Naive thymus-derived CD8-positive, alpha-beta T cell (primary cell): ENCODE results near the gene DGUOK. TPM values are rescaled to one million over a fixed set of nuclear protein-coding genes. Genes with fewer than 3 reads are reported as not detected.
A peak's percentile ranks its signal among the peaks of the same experiment; 100 is the strongest.

Source experiments
- ATAC-seq, 2 donors: fragments of 150-1000 bp; cut with Tn5 transposase in 1 of 2; sonication (Bioruptor Pico), chemical (Tn5 transposase) in 1 of 2; 1 replicate in 1 of 2; 2 replicates in 1 of 2; pipeline ENCODE4 v1.10.0; 2021; ENCODE audit warnings: mild to moderate bottlenecking in 2 of 2, moderate library complexity in 2 of 2
- POLR2A ChIA-PET: fragments of 350-600 bp; sonication (Branson Sonifier 250); formaldehyde crosslinking; loops from one replicate; lab custom pipeline; 2021; ENCODE audit warnings: antibody characterized with exemption; lab: Charles Lee
- DNase-seq, 10 donors: peaks; one replicate each; pipeline versions ENCODE4 v3.0.0 to v3.0.0-alpha.2; 2020 to 2022
- H3K27ac Mint-ChIP-seq, 10 donors: one replicate each; pipeline ENCODE4 v1.8.0; 2020 to 2022; ENCODE audit warnings: mild to moderate bottlenecking in 10 of 10, mixed read lengths in 10 of 10, moderate library complexity in 4 of 10, inconsistent platforms in 1 of 10
- H3K27me3 Mint-ChIP-seq, 5 donors: one replicate each; pipeline ENCODE4 v1.8.0; 2021 to 2022; ENCODE audit warnings: mixed read lengths in 5 of 5
- H3K36me3 Mint-ChIP-seq, 3 donors: one replicate each; pipeline ENCODE4 v1.8.0; 2020 to 2022; ENCODE audit warnings: mixed read lengths in 3 of 3, mild to moderate bottlenecking in 2 of 3, inconsistent platforms in 1 of 3
- H3K4me1 Mint-ChIP-seq, 4 donors: one replicate each; pipeline ENCODE4 v1.8.0; 2021 to 2022; ENCODE audit warnings: mixed read lengths in 4 of 4
- H3K4me3 Mint-ChIP-seq, 10 donors: one replicate each; pipeline ENCODE4 v1.8.0; 2020 to 2022; ENCODE audit warnings: mild to moderate bottlenecking in 10 of 10, mixed read lengths in 10 of 10, moderate library complexity in 6 of 10, inconsistent platforms in 1 of 10
- H3K9me3 Mint-ChIP-seq, 9 donors: one replicate each; pipeline ENCODE4 v1.8.0; 2020 to 2022; ENCODE audit warnings: mixed read lengths in 9 of 9, mild to moderate bottlenecking in 3 of 9, inconsistent platforms in 1 of 9, moderate library complexity in 1 of 9
- polyA plus RNA-seq, 3 donors: library from polyadenylated mRNA; unstranded; fragments of 300-500 nt; fragmentation: Illumina TruSeq; gene quantifications; one replicate each; pipeline ENCODE4 v1.2.3, GENCODE V29; 2021
- total RNA-seq, 8 experiments: library from RNA in 2 of 8; stranded (reverse) in 2 of 8; gene quantifications; one replicate each; pipeline ENCODE4 v1.2.3 and lab custom pipeline; 2021 to 2026

DGUOK gene
- total and polyA plus RNA-seq, 5 experiments from 2014 or later: 70.3 to 219 (median 207) TPM

- Mint-ChIP-seq H3K36me3 (peaks cover 0 to 5% (median 0%) of the 10 kb centered on the region in 3 donors), H3K4me1 (peaks cover 54 to 89% (median 85%) of the 10 kb centered on the region in 4 donors), H3K4me3 (peak overlapping the region in 4 of 10 donors; percentile 20 to 39 (median 33)), H3K27ac (peak overlapping the region in 9 of 10 donors; percentile 47 to 93 (median 91)), H3K27me3 (no peaks in the 10 kb centered on the region), H3K9me3 (no peaks in the 10 kb centered on the region)
- DNase-seq: no peak
- POLR2A ChIA-PET: interaction anchor here (1.5 kb wide), 1 partner anchor 11 kb away, joined by 4 read pairs; no protein-coding TSS in a partner anchor
- no peak for ATAC-seq
Measured at GRCh38 chr2:73998933-73999332, 72.3 kb downstream of the DGUOK start.

- Mint-ChIP-seq H3K27ac (peak overlapping the region in 9 of 10 donors; percentile 12 to 92 (median 83)), H3K4me3 (peak overlapping the region in 5 of 10 donors; percentile 2 to 89 (median 52)), H3K36me3 (peaks cover 0 to under 1% (median 0%) of the 10 kb centered on the region in 3 donors), H3K9me3 (no peaks in the 10 kb centered on the region), H3K4me1 (peaks cover 56 to 89% (median 88%) of the 10 kb centered on the region in 4 donors), H3K27me3 (no peaks in the 10 kb centered on the region)
- POLR2A ChIA-PET: interaction anchor here (1.1 to 4.5 kb wide), 2 partner anchors 12 to 15 kb away, joined by 4 to 23 read pairs; partner anchors contain the start of gene TET3
- no peak for ATAC-seq
- DNase-seq: no peak
Measured at GRCh38 chr2:73999881-74000597, 73.4 kb downstream of the DGUOK start.

GRCh38 chr2:74000666-74001065 is 74.0 kb downstream of the DGUOK start:
- peaks cover 57 to 91% (median 89%) of the 10 kb centered on the region in 4 donors for H3K4me1 Mint-ChIP-seq
- POLR2A ChIA-PET: interaction anchor here (1.1 to 4.5 kb wide), 2 partner anchors 13 to 16 kb away, joined by 4 to 23 read pairs; partner anchors contain the start of gene TET3
- peak overlapping the region in 7 of 10 donors; percentile 0 to 89 (median 83) for H3K4me3 Mint-ChIP-seq
- no peak for ATAC-seq
- H3K27ac Mint-ChIP-seq: peak overlapping the region; percentile 12 to 92 (median 83)
- H3K27me3 Mint-ChIP-seq: no peaks in the 10 kb centered on the region
- peak in 1 of 10 donors; percentile 14 for DNase-seq
- H3K9me3 Mint-ChIP-seq: no peaks in the 10 kb centered on the region
- peaks cover 0 to 5% (median 0%) of the 10 kb centered on the region in 3 donors for H3K36me3 Mint-ChIP-seq

- DNase-seq (peak in 1 of 10 donors; percentile 1), ATAC-seq (no peak)
- Mint-ChIP-seq H3K9me3 (no peaks in the 10 kb centered on the region), H3K4me3 (peak overlapping the region; percentile 72 to 93 (median 88)), H3K4me1 (peaks cover 58 to 94% (median 89%) of the 10 kb centered on the region in 4 donors), H3K36me3 (peaks cover 0 to 8% (median 0%) of the 10 kb centered on the region in 3 donors), H3K27me3 (no peaks in the 10 kb centered on the region), H3K27ac (peak overlapping the region; percentile 50 to 94 (median 86))
- POLR2A ChIA-PET: interaction anchor here (4.5 kb wide), 1 partner anchor 16 kb away, joined by 23 read pairs; the partner anchor contains the start of gene TET3
Measured at GRCh38 chr2:74001121-74001520, 74.4 kb downstream of the DGUOK start.

- H3K4me3 Mint-ChIP-seq: peak overlapping the region; percentile 72 to 93 (median 88)
- H3K27ac Mint-ChIP-seq: peak overlapping the region; percentile 50 to 94 (median 86)
- H3K4me1 Mint-ChIP-seq: peaks cover 57 to 92% (median 89%) of the 10 kb centered on the region in 4 donors
- H3K9me3 Mint-ChIP-seq: no peaks in the 10 kb centered on the region
- peaks cover 0 to 11% (median 0%) of the 10 kb centered on the region in 3 donors for H3K36me3 Mint-ChIP-seq
- H3K27me3 Mint-ChIP-seq: no peaks in the 10 kb centered on the region
- DNase-seq: peak in 3 of 10 donors; percentile 17 to 73 (median 62)
- peak; percentile 43 to 54 for ATAC-seq
- POLR2A ChIA-PET: interaction anchor here (0.6 to 4.5 kb wide), 6 partner anchors 14 to 405 kb away, joined by 3 to 23 read pairs (median 4); partner anchors contain the start of gene TET3
Measured at GRCh38 chr2:74001781-74002504, 75.3 kb downstream of the DGUOK start.

GRCh38 chr2:74002505-74003421 is 76.1 kb downstream of the DGUOK start:
- DNase-seq (peak in 9 of 10 donors; percentile 71 to 86 (median 81)), ATAC-seq (peak; percentile 85 to 93)
- peaks cover 0 to 14% (median 0%) of the 10 kb centered on the region in 3 donors for H3K36me3 Mint-ChIP-seq
- peaks cover 53 to 92% (median 88%) of the 10 kb centered on the region in 4 donors for H3K4me1 Mint-ChIP-seq
- no peaks in the 10 kb centered on the region for H3K9me3 Mint-ChIP-seq
- POLR2A ChIA-PET: interaction anchor here (0.6 to 4.5 kb wide), 7 partner anchors 15 to 404 kb away, joined by 3 to 23 read pairs (median 4); partner anchors contain the start of gene TET3
- no peaks in the 10 kb centered on the region for H3K27me3 Mint-ChIP-seq
- H3K4me3 Mint-ChIP-seq: peak overlapping the region; percentile 70 to 89 (median 83)
- H3K27ac Mint-ChIP-seq: peak overlapping the region in 7 of 10 donors; percentile 19 to 90 (median 66)

GRCh38 chr2:74003494-74004211 is 77.0 kb downstream of the DGUOK start:
- POLR2A ChIA-PET: interaction anchor here (0.6 to 4.5 kb wide), 4 partner anchors 15 to 366 kb away, joined by 3 to 23 read pairs (median 4); partner anchors contain the start of gene TET3
- peak overlapping the region in 2 of 10 donors; percentile 5 to 70 for H3K27ac Mint-ChIP-seq
- H3K36me3 Mint-ChIP-seq: peaks cover 0 to 16% (median 0%) of the 10 kb centered on the region in 3 donors
- DNase-seq (no peak), ATAC-seq (no peak)
- peaks cover 50 to 89% (median 86%) of the 10 kb centered on the region in 4 donors for H3K4me1 Mint-ChIP-seq
- H3K27me3 Mint-ChIP-seq: no peaks in the 10 kb centered on the region
- H3K9me3 Mint-ChIP-seq: no peaks in the 10 kb centered on the region
- H3K4me3 Mint-ChIP-seq: peak overlapping the region in 8 of 10 donors; percentile 9 to 76 (median 48)

GRCh38 chr2:74004212-74005182 is 77.8 kb downstream of the DGUOK start:
- Mint-ChIP-seq H3K9me3 (no peaks in the 10 kb centered on the region), H3K36me3 (peaks cover 0 to 23% (median 0%) of the 10 kb centered on the region in 3 donors), H3K4me3 (peak overlapping the region in 8 of 10 donors; percentile 16 to 60 (median 44)), H3K27me3 (no peaks in the 10 kb centered on the region), H3K27ac (peak overlapping the region in 6 of 10 donors; percentile 31 to 74 (median 44)), H3K4me1 (peaks cover 42 to 85% (median 81%) of the 10 kb centered on the region in 4 donors)
- DNase-seq: no peak
- POLR2A ChIA-PET: interaction anchor here (0.5 to 4.5 kb wide), 6 partner anchors 15 to 402 kb away, joined by 3 to 23 read pairs (median 4); partner anchors contain the start of gene TET3
- no peak for ATAC-seq

- ATAC-seq (no peak), DNase-seq (no peak)
- Mint-ChIP-seq H3K9me3 (no peaks in the 10 kb centered on the region), H3K27me3 (no peaks in the 10 kb centered on the region), H3K36me3 (peaks cover 0 to 30% (median 0%) of the 10 kb centered on the region in 3 donors), H3K27ac (peak overlapping the region in 4 of 10 donors; percentile 17 to 67 (median 42)), H3K4me3 (peak overlapping the region in 1 of 10 donors; percentile 2), H3K4me1 (peaks cover 37 to 80% (median 75%) of the 10 kb centered on the region in 4 donors)
- POLR2A ChIA-PET: interaction anchor here (1.3 to 1.7 kb wide), 2 partner anchors 14 to 24 kb away, joined by 3 to 4 read pairs; no protein-coding TSS in a partner anchor
Measured at GRCh38 chr2:74005786-74006185, 79.1 kb downstream of the DGUOK start.
